ENCODE results near the gene AMOTL2. TPM values are rescaled to one million over a fixed set of nuclear protein-coding genes. Genes with fewer than 3 reads are reported as not detected.
A peak's percentile ranks its signal among the peaks of the same experiment; 100 is the strongest.

Gene AMOTL2
- total RNA-seq, 1 donor from 2014 or later = 156 TPM

- DNase-seq (ENCODE audit: low spot score in 2 of 2) = peak in 1 of 2 donors; percentile 60
- intact Hi-C loops (cut with DNase I) = loop anchor here (10.0 kb wide), 1 partner anchor 786 kb away; the partner anchor contains the start of gene CDV3
- Histone ChIP-seq H3K4me1 (peaks cover 40 to 95% of the 10 kb centered on the region in 2 donors), H3K36me3 (peaks cover 64 to 91% of the 10 kb centered on the region in 2 donors), H3K27me3 (no peaks in the 10 kb centered on the region), H3K27ac (peak overlapping the region; percentile 81 to 92), H3K9me3 (no peaks in the 10 kb centered on the region), H3K4me3 (no peak overlapping the region)
- no peak for TF ChIP-seq CTCF (IDR thresholded peaks at IDR 0.05)
Measured at GRCh38 chr3:134361162-134361835, 12.9 kb downstream of the AMOTL2 start.

- Histone ChIP-seq H3K27ac (peak overlapping the region; percentile 81 to 92), H3K36me3 (peaks cover 60 to 91% of the 10 kb centered on the region in 2 donors), H3K4me1 (peaks cover 41 to 93% of the 10 kb centered on the region in 2 donors)
Measured at GRCh38 chr3:134360046-134360445, 14.2 kb downstream of the AMOTL2 start.

GRCh38 chr3:134359121-134360010 lies 14.9 kb downstream of the AMOTL2 start:
- H3K4me3 ChIP-seq = no peak overlapping the region
- intact Hi-C loops (cut with DNase I) = loop anchor here (10.0 kb wide), 1 partner anchor 785 kb away; the partner anchor contains the start of gene CDV3
- peaks cover 66 to 91% of the 10 kb centered on the region in 2 donors for H3K36me3 ChIP-seq
- H3K27ac ChIP-seq = peak overlapping the region; percentile 81 to 92
- H3K9me3 ChIP-seq = no peaks in the 10 kb centered on the region
- TF ChIP-seq CTCF (IDR thresholded peaks at IDR 0.05) = no peak
- DNase-seq (ENCODE audit: low spot score in 2 of 2) = no peak
- H3K27me3 ChIP-seq = no peaks in the 10 kb centered on the region
- H3K4me1 ChIP-seq = peaks cover 41 to 91% of the 10 kb centered on the region in 2 donors

More at GRCh38 chr3:134360046-134360445, 14.2 kb downstream of the AMOTL2 start:
- Histone ChIP-seq H3K4me3 (no peak overlapping the region), H3K9me3 (no peaks in the 10 kb centered on the region), H3K27me3 (no peaks in the 10 kb centered on the region)
- DNase-seq (ENCODE audit: low spot score in 2 of 2) = no peak
- intact Hi-C loops (cut with DNase I) = loop anchor here (10.0 kb wide), 1 partner anchor 785 kb away; the partner anchor contains the start of gene CDV3
- no peak for TF ChIP-seq CTCF (IDR thresholded peaks at IDR 0.05)

- H3K4me1 ChIP-seq = peaks cover 33 to 88% of the 10 kb centered on the region in 2 donors
- intact Hi-C loops (cut with DNase I) = no loop called here
Measured at GRCh38 chr3:134357914-134358811, 16.1 kb downstream of the AMOTL2 start.

More at GRCh38 chr3:134357914-134358811, 16.1 kb downstream of the AMOTL2 start:
- no peaks in the 10 kb centered on the region for H3K27me3 ChIP-seq
- H3K9me3 ChIP-seq = no peaks in the 10 kb centered on the region
- H3K27ac ChIP-seq = peak overlapping the region; percentile 81 to 92
- TF ChIP-seq CTCF (IDR thresholded peaks at IDR 0.05) = peak in 1 of 3 experiments; percentile 34
- no peak for DNase-seq (ENCODE audit: low spot score in 2 of 2)
- H3K4me3 ChIP-seq = no peak overlapping the region
- H3K36me3 ChIP-seq = peaks cover 74 to 96% of the 10 kb centered on the region in 2 donors

Data from ascending aorta (tissue), 2 donors.